T-helper 2 cell treated with Interferon-gamma antibody and Interleukin-4, amounts not matched to agents 5 μg/mL and 100 μg/mL, for 36 hours (primary cell): ENCODE data around the gene CCDC142.
"Not testable (repeated sequence)": the region's sequence is repeated elsewhere in the genome, so short reads cannot be mapped to it uniquely, and the experiment has no call there.

Source experiments
- DNase-seq: peaks from one replicate; pipeline ENCODE4 v3.0.0; 2021; ENCODE audit warnings: low spot score
- H3K27ac Mint-ChIP-seq: one replicate; pipeline ENCODE4 v1.8.0; 2021; ENCODE audit warnings: mild to moderate bottlenecking, mixed read lengths
- H3K27me3 Mint-ChIP-seq: one replicate; pipeline ENCODE4 v1.8.0; 2021; ENCODE audit warnings: low read depth, mixed read lengths
- H3K36me3 Mint-ChIP-seq: one replicate; pipeline ENCODE4 v1.8.0; 2021; ENCODE audit warnings: low read depth, mixed read lengths
- H3K4me1 Mint-ChIP-seq: one replicate; pipeline ENCODE4 v1.8.0; 2021; ENCODE audit warnings: low read depth, mixed read lengths
- H3K4me3 Mint-ChIP-seq: one replicate; pipeline ENCODE4 v1.8.0; 2022; ENCODE audit warnings: mild to moderate bottlenecking, moderate library complexity, mixed read lengths
- H3K9me3 Mint-ChIP-seq: one replicate; pipeline ENCODE4 v1.8.0; 2021; ENCODE audit warnings: mixed read lengths

The CCDC142 gene

DNA sequence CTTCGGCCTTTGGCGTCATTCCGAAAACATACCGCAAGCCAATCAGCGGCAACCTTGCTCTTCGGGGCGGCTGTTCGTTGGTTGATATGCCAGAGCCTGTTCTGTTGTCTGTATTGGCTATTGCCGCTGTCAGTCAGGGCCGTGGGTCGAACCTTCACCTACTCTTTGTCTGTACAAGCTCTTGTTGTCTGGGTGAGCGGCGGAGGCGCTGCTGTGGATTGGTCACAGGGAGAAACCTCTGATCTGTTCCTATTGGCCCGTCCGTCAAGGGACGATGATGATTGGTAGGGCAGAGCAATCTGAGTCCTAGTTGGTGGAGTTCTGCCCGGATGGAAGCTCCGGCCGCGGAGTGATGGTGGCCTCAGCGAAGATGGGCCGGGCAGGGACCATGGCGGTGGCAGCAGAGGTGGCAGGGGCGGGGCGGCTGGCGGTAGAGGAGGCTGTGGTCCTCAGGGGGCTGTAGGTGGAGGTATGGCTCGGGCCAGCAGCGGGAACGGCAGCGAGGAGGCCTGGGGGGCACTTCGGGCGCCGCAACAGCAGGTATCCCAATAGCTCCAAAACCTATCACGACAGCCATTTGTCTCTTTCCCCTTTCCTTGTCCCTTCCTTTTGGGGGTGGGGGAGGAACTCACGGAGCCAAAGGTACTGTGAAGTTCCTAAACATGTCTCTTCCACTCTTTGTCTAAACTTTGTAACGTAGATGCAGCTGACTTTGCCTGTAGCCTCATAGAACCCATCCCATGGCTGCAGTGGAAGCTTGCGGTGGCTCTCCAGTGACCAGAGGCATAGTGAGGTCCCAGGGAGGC lies 24.5 kb downstream of the CCDC142 start, which contains the start of gene WBP1:
Gene WBP1, plus strand, starts transcription at position 307 of the 806 bp plus-strand sequence. Its CDS starts 165 bp downstream, at position 472.
- peaks cover 43% of the 10 kb centered on the region for H3K4me1 Mint-ChIP-seq
- H3K9me3 Mint-ChIP-seq: no peaks in the 10 kb centered on the region
- peak within 1 kb of the TSS; percentile 98 for H3K27ac Mint-ChIP-seq
- DNase-seq: peak; percentile 100
- peaks cover 27% of the 10 kb centered on the region for H3K36me3 Mint-ChIP-seq
- H3K4me3 Mint-ChIP-seq: peak within 1 kb of the TSS; percentile 93
- no peaks in the 10 kb centered on the region for H3K27me3 Mint-ChIP-seq

DNA sequence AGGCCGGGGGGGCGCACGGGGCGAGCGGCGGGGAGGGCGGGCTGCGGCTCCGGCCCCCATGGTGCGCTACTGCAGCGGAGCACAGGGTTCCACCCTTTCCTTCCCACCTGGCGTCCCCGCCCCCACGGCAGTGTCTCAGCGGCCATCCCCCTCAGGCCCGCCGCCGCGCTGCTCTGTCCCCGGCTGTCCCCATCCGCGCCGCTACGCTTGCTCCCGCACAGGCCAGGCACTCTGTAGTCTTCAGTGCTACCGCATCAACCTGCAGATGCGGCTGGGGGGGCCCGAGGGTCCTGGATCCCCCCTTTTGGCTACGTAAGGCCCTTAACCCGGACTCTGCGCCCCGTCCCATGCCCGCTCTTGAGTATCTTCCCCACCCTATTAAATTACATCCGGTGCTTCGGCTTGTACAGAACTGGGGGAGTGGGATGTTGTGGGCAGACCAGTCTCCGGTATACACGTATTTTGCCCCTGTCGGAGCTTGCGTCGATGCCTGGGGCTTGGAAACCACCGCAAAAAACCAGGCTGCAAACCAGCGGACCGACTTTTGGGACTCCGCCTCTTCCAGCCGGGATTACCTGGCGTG lies 25.2 kb downstream of the CCDC142 start:
- no peaks in the 10 kb centered on the region for H3K9me3 Mint-ChIP-seq
- peaks cover 45% of the 10 kb centered on the region for H3K4me1 Mint-ChIP-seq
- peak overlapping the region; percentile 98 for H3K27ac Mint-ChIP-seq
- H3K4me3 Mint-ChIP-seq: peak overlapping the region; percentile 93
- H3K36me3 Mint-ChIP-seq: peaks cover 21% of the 10 kb centered on the region
- peak; percentile 84 for DNase-seq
- no peaks in the 10 kb centered on the region for H3K27me3 Mint-ChIP-seq

DNA sequence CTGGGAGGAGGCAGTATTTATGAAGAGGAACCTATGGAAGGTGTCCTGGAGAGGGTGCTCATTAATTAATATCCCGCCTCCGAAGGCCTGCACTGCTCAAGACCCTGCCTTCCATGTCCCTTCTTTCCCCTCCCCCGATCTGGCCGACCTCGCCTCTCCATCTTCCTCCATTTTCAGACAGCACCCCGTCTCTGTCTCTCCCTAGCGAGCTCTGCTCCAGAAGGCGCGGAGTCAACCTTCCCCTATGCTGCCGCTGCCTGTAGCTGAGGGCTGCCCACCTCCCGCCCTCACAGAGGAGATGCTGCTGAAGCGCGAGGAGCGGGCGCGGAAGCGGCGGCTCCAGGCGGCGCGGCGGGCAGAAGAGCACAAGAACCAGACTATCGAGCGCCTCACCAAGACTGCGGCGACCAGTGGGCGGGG lies 25.7 kb downstream of the CCDC142 start:
- H3K36me3 Mint-ChIP-seq: peaks cover 18% of the 10 kb centered on the region
- no peak for DNase-seq
- H3K4me3 Mint-ChIP-seq: peak overlapping the region; percentile 93
- peaks cover 50% of the 10 kb centered on the region for H3K4me1 Mint-ChIP-seq
- no peaks in the 10 kb centered on the region for H3K27me3 Mint-ChIP-seq
- peak overlapping the region; percentile 86 for H3K27ac Mint-ChIP-seq
- H3K9me3 Mint-ChIP-seq: no peaks in the 10 kb centered on the region

DNA sequence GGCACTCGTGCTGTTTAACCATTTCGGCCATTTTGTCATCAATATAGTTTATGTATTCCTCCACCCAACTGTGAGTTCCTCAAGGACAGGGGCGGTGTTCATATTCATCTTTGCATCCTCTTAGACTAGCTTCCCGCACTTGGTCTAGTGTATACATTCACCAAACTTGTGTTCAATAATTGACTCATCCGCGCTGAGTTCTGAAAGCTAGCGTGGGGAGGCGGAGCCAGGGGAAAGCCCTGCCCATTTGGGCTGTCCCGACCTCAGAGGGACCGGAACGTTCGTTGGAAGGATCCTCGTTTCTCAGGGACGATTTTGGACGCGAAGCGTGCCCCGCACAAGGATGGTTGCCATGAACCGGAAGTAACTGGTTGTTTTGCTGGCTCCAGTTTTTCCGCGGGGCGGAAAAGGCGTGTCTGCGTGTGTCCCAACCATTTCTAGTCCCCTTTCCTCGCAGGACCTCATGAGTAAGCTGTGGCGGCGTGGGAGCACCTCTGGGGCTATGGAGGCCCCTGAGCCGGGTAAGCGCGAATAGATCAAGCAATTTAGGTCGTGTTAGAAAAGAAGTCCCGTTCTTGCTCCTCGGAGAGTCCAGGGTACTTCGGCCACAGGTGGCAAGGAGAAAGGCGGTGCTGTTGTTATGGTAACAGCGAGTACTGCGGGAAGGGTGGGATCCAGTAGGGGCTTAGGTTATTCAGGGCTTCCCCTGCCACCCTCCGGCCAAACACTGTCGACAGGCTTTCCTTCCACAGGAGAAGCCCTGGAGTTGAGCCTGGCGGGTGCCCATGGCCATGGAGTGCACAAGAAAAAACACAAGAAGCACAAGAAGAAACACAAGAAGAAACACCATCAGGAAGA lies 27.9 kb downstream of the CCDC142 start, which contains the start of gene INO80B:
Gene INO80B, plus strand, starts transcription at position 434 of the 858 bp plus-strand sequence. Its CDS starts 30 bp downstream, at position 464.
- DNase-seq: peak; percentile 98
- Mint-ChIP-seq H3K4me1 (peaks cover 52% of the 10 kb centered on the region), H3K27ac (peak within 1 kb of the TSS; percentile 92), H3K4me3 (peak within 1 kb of the TSS; percentile 93), H3K9me3 (no peaks in the 10 kb centered on the region), H3K27me3 (no peaks in the 10 kb centered on the region), H3K36me3 (peaks cover 14% of the 10 kb centered on the region)

DNA sequence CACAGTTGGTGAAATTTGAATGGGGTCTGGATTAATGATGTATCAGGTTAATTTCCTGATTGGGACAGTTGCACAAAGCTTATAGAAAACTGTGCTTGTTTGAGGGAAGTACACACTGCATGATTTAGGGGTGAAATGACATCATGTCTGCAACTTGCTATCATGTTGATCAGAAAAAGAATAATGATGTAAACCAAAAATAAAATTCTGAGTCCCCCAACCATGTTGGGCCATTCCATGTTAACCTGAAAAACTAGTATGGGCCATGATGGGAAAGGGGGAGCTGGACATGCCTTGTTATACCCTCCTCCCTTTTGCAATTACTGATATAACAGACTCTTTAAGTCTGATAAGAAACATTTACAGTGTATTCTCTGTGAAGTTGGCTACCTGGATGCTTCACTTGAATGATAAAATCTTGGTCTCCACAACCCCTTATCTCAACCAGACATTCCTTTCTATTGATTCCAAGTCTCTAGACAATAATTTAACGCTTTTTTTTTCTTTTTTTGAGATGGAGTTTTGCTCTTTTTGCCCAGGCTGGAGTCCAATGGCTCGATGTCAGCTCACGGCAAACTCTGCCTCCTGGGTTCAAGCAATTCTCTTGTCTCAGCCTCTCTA lies 32.1 kb downstream of the CCDC142 start:
- no peak overlapping the region for H3K27ac Mint-ChIP-seq
- H3K36me3 Mint-ChIP-seq: peaks cover 7% of the 10 kb centered on the region
- H3K4me3 Mint-ChIP-seq: no peak overlapping the region
- no peaks in the 10 kb centered on the region for H3K9me3 Mint-ChIP-seq
- peaks cover 30% of the 10 kb centered on the region for H3K4me1 Mint-ChIP-seq
- H3K27me3 Mint-ChIP-seq: peaks cover 8% of the 10 kb centered on the region
- DNase-seq: no peak

DNA sequence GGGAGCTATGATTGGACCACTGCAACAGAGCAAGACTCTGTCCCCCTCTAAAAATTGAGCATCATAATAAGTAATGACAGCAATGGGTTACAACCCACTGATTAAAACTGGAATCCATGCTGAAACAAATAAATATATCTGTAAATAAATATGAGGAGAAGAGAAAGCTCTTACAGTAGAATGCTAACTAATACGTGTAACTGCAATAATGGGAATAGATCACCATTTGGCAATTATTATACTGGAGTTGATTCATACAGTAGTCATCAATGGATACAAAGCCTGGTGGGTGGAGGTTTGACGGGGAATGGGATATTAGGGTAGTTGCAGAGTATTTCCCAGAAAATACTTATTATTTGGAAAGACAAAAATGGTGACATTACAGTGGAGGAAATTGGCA lies 34.0 kb downstream of the CCDC142 start:
- no peaks in the 10 kb centered on the region for H3K9me3 Mint-ChIP-seq
- DNase-seq: no peak
- H3K4me3 Mint-ChIP-seq: no peak overlapping the region
- peaks cover 16% of the 10 kb centered on the region for H3K4me1 Mint-ChIP-seq
- H3K27ac Mint-ChIP-seq: no peak overlapping the region
- H3K36me3 Mint-ChIP-seq: no peaks in the 10 kb centered on the region
- peaks cover 24% of the 10 kb centered on the region for H3K27me3 Mint-ChIP-seq

DNA sequence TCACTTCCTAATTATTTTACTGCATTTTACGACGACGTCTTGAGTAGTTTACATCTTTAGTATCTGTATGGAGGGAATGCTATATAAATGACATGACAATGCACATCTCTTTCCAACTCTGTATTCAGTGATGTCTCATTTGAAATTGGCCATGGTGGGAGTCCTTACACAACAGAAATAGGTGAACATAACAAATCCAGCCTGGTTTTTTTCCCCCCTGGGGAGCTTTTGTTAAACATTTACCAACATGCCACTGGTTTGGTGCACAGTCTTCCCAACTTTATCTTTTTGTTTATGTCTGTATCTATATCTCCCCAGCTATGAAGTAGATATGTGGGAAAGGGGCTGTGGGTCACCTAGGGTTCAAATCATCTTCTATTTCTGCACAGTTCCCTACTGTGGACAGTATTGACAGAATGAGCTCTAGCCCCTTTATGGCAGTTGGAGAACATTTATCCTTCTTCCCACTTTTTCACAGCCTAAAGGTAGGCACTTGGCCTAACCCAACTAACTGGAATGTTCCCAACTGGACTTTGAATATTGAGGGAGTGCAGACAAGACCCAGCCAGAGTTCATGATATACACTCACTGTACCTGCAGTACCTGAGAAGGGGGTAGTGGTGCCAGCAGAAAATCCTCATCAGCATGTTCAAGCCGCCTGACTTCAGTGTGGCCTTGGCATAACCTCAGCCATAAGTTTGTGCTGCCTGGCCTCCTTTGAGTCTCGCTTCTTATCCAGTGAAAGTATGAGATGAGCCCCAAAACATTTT lies 35.4 kb downstream of the CCDC142 start:
- DNase-seq: no peak
- H3K36me3 Mint-ChIP-seq: no peaks in the 10 kb centered on the region
- no peak overlapping the region for H3K27ac Mint-ChIP-seq
- peaks cover 7% of the 10 kb centered on the region for H3K4me1 Mint-ChIP-seq
- H3K27me3 Mint-ChIP-seq: peaks cover 29% of the 10 kb centered on the region
- H3K9me3 Mint-ChIP-seq: no peaks in the 10 kb centered on the region
- no peak overlapping the region for H3K4me3 Mint-ChIP-seq

DNA sequence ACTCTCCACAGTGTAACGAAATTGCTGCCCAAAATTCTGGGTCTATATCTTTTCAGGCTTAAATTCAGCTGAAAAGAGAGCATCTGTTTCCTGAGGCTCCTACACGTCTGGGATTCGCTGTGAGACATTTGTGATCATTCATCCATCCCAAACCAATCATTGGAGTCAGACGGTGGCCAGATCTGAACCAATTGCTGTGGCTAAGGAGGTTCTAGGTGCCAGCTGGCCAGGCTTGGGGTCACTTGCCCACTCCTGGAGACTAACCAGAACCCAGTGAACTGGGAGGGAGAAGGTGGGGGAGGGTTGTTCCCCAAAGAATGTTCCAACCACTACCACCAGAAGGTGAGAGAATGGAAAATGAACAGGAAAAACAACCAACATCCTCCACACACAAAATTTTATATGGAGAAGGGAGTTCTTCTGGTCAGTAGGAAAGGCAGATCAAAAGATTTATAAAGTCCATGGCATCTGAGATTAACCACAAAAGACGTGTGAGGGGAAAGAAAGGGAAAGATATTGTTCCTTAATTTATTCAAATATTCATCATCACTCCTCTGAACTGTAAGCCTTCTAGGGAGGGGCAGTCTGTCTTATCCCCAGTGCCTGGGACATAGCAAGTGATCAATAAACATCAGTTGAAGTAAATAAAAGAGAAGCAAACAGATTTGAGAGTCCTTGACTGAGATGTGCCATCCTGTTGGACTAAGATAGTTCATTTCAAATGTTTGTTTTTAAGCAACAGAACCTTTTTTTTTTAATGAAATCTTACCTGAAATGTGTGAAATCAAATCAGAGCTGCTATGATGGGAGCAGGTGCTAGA lies 38.1 kb downstream of the CCDC142 start:
- Mint-ChIP-seq H3K4me1 (peaks cover 2% of the 10 kb centered on the region), H3K27me3 (peaks cover 43% of the 10 kb centered on the region), H3K27ac (no peak overlapping the region), H3K36me3 (peaks cover 1% of the 10 kb centered on the region), H3K9me3 (no peaks in the 10 kb centered on the region), H3K4me3 (no peak overlapping the region)
- no peak for DNase-seq

DNA sequence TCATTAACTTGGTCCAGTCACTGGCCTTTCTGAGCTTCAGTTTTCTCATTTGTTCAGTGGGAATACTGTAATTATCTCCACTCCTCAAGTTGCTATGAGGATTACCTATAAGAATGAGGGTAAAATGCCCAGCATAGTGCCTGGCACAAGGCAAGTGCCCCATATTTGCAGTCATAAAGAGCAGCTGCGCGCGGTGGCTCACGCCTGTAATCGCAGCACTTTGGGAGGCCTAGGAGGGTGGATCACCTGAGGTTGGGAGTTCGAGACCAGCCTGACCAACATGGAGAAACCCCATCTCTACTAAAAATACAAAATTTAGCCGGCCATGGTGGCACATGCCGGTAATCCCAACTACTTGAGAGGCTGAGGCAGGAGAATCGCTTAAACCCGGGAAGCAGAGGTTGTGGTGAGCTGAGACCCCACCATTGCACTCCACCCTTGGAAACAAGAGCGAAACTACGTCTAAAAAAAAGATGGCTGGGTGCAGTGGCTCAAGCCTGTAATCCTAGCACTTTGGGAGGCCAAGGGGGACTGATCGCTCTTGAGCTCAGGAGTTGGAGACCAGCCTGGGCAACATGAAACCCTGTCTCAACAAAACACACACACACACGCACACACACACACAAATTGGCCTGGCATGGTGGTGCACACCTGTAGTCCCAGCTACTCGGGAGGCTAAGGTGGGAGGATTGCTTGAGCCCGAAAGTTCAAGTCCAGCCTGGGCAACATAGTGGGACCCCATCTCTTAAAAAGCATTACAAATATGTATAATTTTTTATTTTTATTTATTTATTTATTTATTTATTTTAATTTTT lies 40.1 kb downstream of the CCDC142 start:
- Mint-ChIP-seq H3K4me3 (peak overlapping the region; percentile 81), H3K27me3 (peaks cover 52% of the 10 kb centered on the region)
- DNase-seq, H3K27ac Mint-ChIP-seq, H3K36me3 Mint-ChIP-seq, H3K4me1 Mint-ChIP-seq, H3K9me3 Mint-ChIP-seq: not testable (repeated sequence)

DNA sequence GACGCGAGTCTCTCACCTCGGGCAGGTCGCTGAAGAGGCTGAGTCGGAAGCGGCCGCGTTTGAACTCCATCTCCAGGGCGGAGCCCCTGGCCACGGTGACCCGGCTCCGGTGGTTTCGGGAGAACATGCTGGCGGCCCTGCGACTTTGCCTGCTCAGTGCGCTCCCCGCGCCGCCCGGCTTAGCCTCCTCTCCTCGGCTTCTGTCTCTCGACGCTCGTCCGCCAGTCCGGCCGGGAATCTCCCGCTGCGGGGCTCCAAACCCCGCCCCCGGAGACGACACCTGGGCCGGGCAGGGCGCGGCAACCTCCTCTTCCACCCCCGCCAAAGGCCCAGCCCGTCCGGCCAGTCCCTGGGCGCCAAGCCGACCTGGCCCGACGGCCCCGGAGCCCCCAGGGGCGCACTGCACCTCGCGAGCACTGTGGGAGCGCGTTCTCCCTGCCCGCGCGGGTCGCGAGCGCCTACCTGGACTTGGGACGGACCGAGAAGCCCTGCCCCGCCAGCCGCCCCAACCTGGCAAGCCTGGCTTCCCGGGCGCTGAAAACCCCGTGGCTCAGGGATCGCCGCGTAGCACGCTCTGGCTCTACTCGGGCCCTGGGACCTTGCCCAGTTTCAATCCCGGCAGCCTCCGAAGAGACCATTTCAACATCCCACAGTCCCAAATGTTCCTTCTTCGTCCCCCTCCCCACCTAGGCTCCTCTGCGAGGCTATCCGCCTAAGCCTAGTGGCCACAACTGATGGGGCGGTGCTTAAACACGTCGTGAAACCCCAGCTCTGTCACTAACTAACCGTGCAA lies 40.9 kb downstream of the CCDC142 start, which contains the start of gene RTKN:
Gene RTKN, minus strand, starts transcription at position 248 of the 793 bp plus-strand sequence. Its CDS starts 121 bp downstream, at position 127.
- peaks cover 47% of the 10 kb centered on the region for H3K27me3 Mint-ChIP-seq
- peaks cover 1% of the 10 kb centered on the region for H3K36me3 Mint-ChIP-seq
- no peak for DNase-seq
- no peak within 1 kb of the TSS for H3K27ac Mint-ChIP-seq
- peak within 1 kb of the TSS; percentile 81 for H3K4me3 Mint-ChIP-seq
- no peaks in the 10 kb centered on the region for H3K9me3 Mint-ChIP-seq
- peaks cover 2% of the 10 kb centered on the region for H3K4me1 Mint-ChIP-seq

DNA sequence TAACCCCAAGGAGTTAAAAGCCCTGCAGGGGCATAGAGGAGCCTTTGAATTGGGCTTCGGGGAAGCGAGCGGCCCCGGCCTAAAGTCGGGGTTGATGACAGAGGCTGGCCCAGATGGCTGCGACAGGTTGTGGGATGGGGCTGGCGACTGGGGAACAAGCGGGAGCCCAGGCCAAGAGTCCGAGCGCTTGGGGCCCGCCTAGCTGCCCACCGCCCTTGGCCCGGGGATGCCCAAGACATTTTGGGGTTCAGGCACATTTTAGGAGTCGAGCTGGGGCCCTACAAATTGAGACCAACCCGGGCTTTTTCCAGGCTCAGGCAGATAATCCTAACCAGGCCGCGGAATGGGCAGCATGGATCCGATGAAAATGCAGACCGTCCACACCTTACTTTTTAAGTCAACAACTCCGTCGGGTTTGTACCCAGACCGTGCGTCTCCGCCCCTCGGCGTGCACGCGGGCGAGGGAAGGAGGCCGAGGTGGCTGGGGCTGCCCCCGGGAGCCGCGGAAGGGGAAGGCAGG lies 41.6 kb downstream of the CCDC142 start:
- Mint-ChIP-seq H3K9me3 (no peaks in the 10 kb centered on the region), H3K4me3 (peak overlapping the region; percentile 60), H3K27me3 (peaks cover 47% of the 10 kb centered on the region), H3K36me3 (peaks cover 1% of the 10 kb centered on the region), H3K27ac (no peak overlapping the region), H3K4me1 (peaks cover 2% of the 10 kb centered on the region)
- DNase-seq: no peak
